H1 (cell line): ENCODE measurements around the gene FGF1. TPM values are rescaled to one million over a fixed set of nuclear protein-coding genes. Genes with fewer than 3 reads are reported as not detected.

Experiments
- CTCF ChIA-PET: fragments of 300-600 bp; sonication (Branson Sonifier 250); formaldehyde crosslinking; loops from one replicate; lab custom pipeline; 2021; ENCODE audit not compliant: partially characterized antibody; lab: Charles Lee
- POLR2A ChIA-PET: fragments of 300-600 bp; sonication (Branson Sonifier 250); formaldehyde crosslinking; loops from one replicate; lab custom pipeline; 2021; ENCODE audit warnings: inconsistent platforms; ENCODE audit not compliant: partially characterized antibody; lab: Charles Lee
- DNase-seq, 2 experiments: peaks; one replicate each; pipeline versions ENCODE4 v3.0.0 to v3.0.0-alpha.2; 2010 to 2022; ENCODE audit warnings: low spot score in 2 of 2, low read depth in 1 of 2, mixed read lengths in 1 of 2
- FAIRE-seq: peaks from 2 replicates; lab custom pipeline; 2011; peaks lifted over from hg19 to GRCh38; lab: Jason Lieb, UNC
- H2AFZ ChIP-seq: 2 replicates; pipeline ENCODE4 v1.8.1; 2012; ENCODE audit warnings: low read length, inconsistent platforms
- H2AK5ac ChIP-seq: 2 replicates; pipeline ENCODE4 v1.6.1; 2013; ENCODE audit warnings: low read depth, low read length
- H2BK120ac ChIP-seq: replicated peaks from 2 replicates; pipeline ENCODE3; 2013; ENCODE audit warnings: low read depth, low read length, inconsistent platforms
- H2BK12ac ChIP-seq: 2 replicates; pipeline ENCODE4 v1.6.1; 2013; ENCODE audit warnings: low read depth, low read length
- H2BK15ac ChIP-seq: 2 replicates; pipeline ENCODE4 v1.6.1; 2013; ENCODE audit warnings: low read length
- H2BK20ac ChIP-seq: 2 replicates; pipeline ENCODE4 v1.6.1; 2013; ENCODE audit warnings: low read length
- H2BK5ac ChIP-seq: 2 replicates; pipeline ENCODE4 v1.6.1; 2013; ENCODE audit warnings: low read depth, low read length
- H3K14ac ChIP-seq: 2 replicates; pipeline ENCODE4 v1.6.1; 2013; ENCODE audit warnings: inconsistent platforms; ENCODE audit not compliant: insufficient read length
- H3K18ac ChIP-seq: 2 replicates; pipeline ENCODE4 v1.6.1; 2013; ENCODE audit warnings: low read length; ENCODE audit errors: extremely low read depth
- H3K23ac ChIP-seq: 2 replicates; pipeline ENCODE4 v1.6.1; 2013; ENCODE audit warnings: inconsistent platforms; ENCODE audit not compliant: insufficient read length
- H3K23me2 ChIP-seq: 2 replicates; pipeline ENCODE4 v1.6.1; 2013; ENCODE audit warnings: low read depth, low read length
- H3K27ac ChIP-seq: 2 replicates; pipeline ENCODE4 v1.6.1; 2011; ENCODE audit warnings: low read depth, low read length, inconsistent platforms
- H3K27me3 ChIP-seq, 4 experiments: replicated peaks in 1 of 4; 1 replicate in 1 of 4; 2 replicates in 3 of 4; pipeline versions ENCODE4 v1.6.1 to v1.8.1; 2011 to 2013; ENCODE audit warnings: low read length in 3 of 4, mild to moderate bottlenecking in 3 of 4, inconsistent platforms in 2 of 4, mixed read lengths in 2 of 4, moderate library complexity in 1 of 4; ENCODE audit not compliant: control insufficient read depth in 3 of 4, insufficient read depth in 3 of 4; ENCODE audit errors: extremely low read depth in 1 of 4
- H3K36me3 ChIP-seq, 4 experiments: 2 replicates each; pipeline versions ENCODE4 v1.6.1 to v1.8.1; 2011 to 2013; ENCODE audit warnings: mild to moderate bottlenecking in 4 of 4, low read length in 3 of 4, moderate library complexity in 2 of 4, control low read depth in 1 of 4, inconsistent platforms in 1 of 4; ENCODE audit not compliant: insufficient read depth in 4 of 4, control insufficient read depth in 2 of 4
- H3K4ac ChIP-seq: replicated peaks from 2 replicates; pipeline ENCODE3; 2013; ENCODE audit warnings: low read length, low read depth, mixed read lengths, inconsistent platforms; ENCODE audit not compliant: insufficient read length
- H3K4me1 ChIP-seq, 4 experiments: replicated peaks in 1 of 4; 1 replicate in 1 of 4; 2 replicates in 3 of 4; pipeline versions ENCODE4 v1.6.1 to v1.8.1; 2011 to 2013; ENCODE audit warnings: low read length in 3 of 4, inconsistent platforms in 2 of 4, mixed read lengths in 1 of 4; ENCODE audit not compliant: insufficient read depth in 4 of 4, control insufficient read depth in 3 of 4
- H3K4me2 ChIP-seq, 2 experiments: 2 replicates each; pipeline versions ENCODE4 v1.6.1 to v1.8.1; 2011 to 2013; ENCODE audit warnings: low read depth in 2 of 2, low read length in 2 of 2, control low read depth in 1 of 2, inconsistent platforms in 1 of 2, mild to moderate bottlenecking in 1 of 2; ENCODE audit not compliant: insufficient read depth in 1 of 2
- H3K4me3 ChIP-seq, 4 experiments: fragments of 200-600, 300-600 bp in 1 of 4; sonication (generic), shearing (Covaris generic), sonication (Bioruptor Twin) in 1 of 4; 2 replicates each; pipeline versions ENCODE4 v1.5.1 to v1.8.1; 2011 to 2016; ENCODE audit warnings: low read length in 4 of 4, low read depth in 3 of 4, control low read depth in 2 of 4, inconsistent platforms in 2 of 4, mild to moderate bottlenecking in 2 of 4, mixed read lengths in 1 of 4, moderate library complexity in 1 of 4; ENCODE audit not compliant: insufficient read depth in 2 of 4; ENCODE audit errors: extremely low read depth in 1 of 4
- H3K56ac ChIP-seq: replicated peaks from 2 replicates; pipeline ENCODE3; 2013; ENCODE audit warnings: low read depth, mild to moderate bottlenecking, mixed read lengths, low read length, inconsistent platforms; ENCODE audit not compliant: insufficient read length
- H3K79me1 ChIP-seq: 2 replicates; pipeline ENCODE4 v1.6.1; 2013; ENCODE audit warnings: low read depth, low read length, control low read depth
- H3K79me2 ChIP-seq, 2 experiments: 2 replicates each; pipeline versions ENCODE4 v1.6.1 to v1.8.1; 2012 to 2013; ENCODE audit warnings: low read length in 2 of 2, mild to moderate bottlenecking in 2 of 2, inconsistent platforms in 1 of 2; ENCODE audit not compliant: insufficient read depth in 2 of 2, control insufficient read depth in 1 of 2
- H3K9ac ChIP-seq, 4 experiments: replicated peaks in 1 of 4; 1 replicate in 1 of 4; 2 replicates in 3 of 4; pipeline versions ENCODE4 v1.6.1 to v1.8.1; 2011 to 2013; ENCODE audit warnings: low read depth in 3 of 4, low read length in 3 of 4, control low read depth in 2 of 4, mild to moderate bottlenecking in 2 of 4, moderate library complexity in 2 of 4, inconsistent platforms in 1 of 4; ENCODE audit errors: extremely low read depth in 1 of 4
- H3K9me3 ChIP-seq, 2 experiments: 2 replicates each; pipeline versions ENCODE4 v1.6.1 to v1.8.1; 2012 to 2013; ENCODE audit warnings: mild to moderate bottlenecking in 2 of 2, moderate library complexity in 2 of 2, control low read depth in 1 of 2, inconsistent platforms in 1 of 2, low read depth in 1 of 2, low read length in 1 of 2, mixed read lengths in 1 of 2; ENCODE audit not compliant: insufficient read depth in 2 of 2
- H4K20me1 ChIP-seq, 2 experiments: replicated peaks in 1 of 2; 2 replicates each; pipeline versions ENCODE3 to v1.8.1; 2011 to 2013; ENCODE audit warnings: inconsistent platforms in 2 of 2, low read length in 2 of 2, mild to moderate bottlenecking in 1 of 2; ENCODE audit not compliant: insufficient read depth in 2 of 2, control insufficient read depth in 1 of 2
- H4K5ac ChIP-seq: 2 replicates; pipeline ENCODE4 v1.6.1; 2013; ENCODE audit warnings: low read length, low read depth, mixed read lengths, inconsistent platforms; ENCODE audit not compliant: insufficient read length
- H4K8ac ChIP-seq: 2 replicates; pipeline ENCODE4 v1.8.0; 2013; ENCODE audit warnings: mild to moderate bottlenecking, moderate library complexity, low read length, inconsistent platforms; ENCODE audit not compliant: insufficient read depth; ENCODE audit errors: extremely low read depth
- H4K91ac ChIP-seq: replicated peaks from 2 replicates; pipeline ENCODE3; 2013; ENCODE audit warnings: low read length, mixed read lengths, inconsistent platforms; ENCODE audit not compliant: insufficient read length
- ASH2L ChIP-seq: fragments of 200-600, 300-600 bp; sonication (generic); IDR thresholded peaks from one replicate; pipeline ENCODE4 v1.7.1; 2017; ENCODE audit warnings: low read length
- CBX5 ChIP-seq: fragments of 300-800, 300-1000 bp; sonication (generic); IDR thresholded peaks from 2 replicates; pipeline ENCODE4 v1.7.1; 2016; ENCODE audit warnings: antibody characterized with exemption, low read length, low read depth
- CBX8 ChIP-seq: fragments of 300-800, 300-1000 bp; sonication (generic); IDR thresholded peaks from 2 replicates; pipeline ENCODE4 v1.7.1; 2016; ENCODE audit warnings: low read depth, low read length, borderline replicate concordance
- CHD2 ChIP-seq: IDR thresholded peaks from 2 replicates; pipeline ENCODE4 v1.6.1; 2012; ENCODE audit warnings: low read length, improper control_type of control experiment
- CTBP2 ChIP-seq: IDR thresholded peaks from 2 replicates; pipeline ENCODE4 v1.7.0; 2011; ENCODE audit warnings: borderline replicate concordance, mild to moderate bottlenecking, moderate library complexity, mixed read lengths, low read length; ENCODE audit not compliant: insufficient read depth, insufficient read length
- KDM4A ChIP-seq: IDR thresholded peaks from one replicate; pipeline ENCODE4 v1.7.1; 2012; ENCODE audit warnings: low read depth, mild to moderate bottlenecking, moderate library complexity, low read length, inconsistent platforms; ENCODE audit not compliant: severe bottlenecking
- MAX ChIP-seq: IDR thresholded peaks from 2 replicates; pipeline ENCODE4 v1.6.1; 2012; ENCODE audit warnings: inconsistent platforms
- SIRT6 ChIP-seq: IDR thresholded peaks from one replicate; pipeline ENCODE4 v1.7.1; 2012; ENCODE audit warnings: low read length, inconsistent platforms
- SP4 ChIP-seq: IDR thresholded peaks from 2 replicates; pipeline ENCODE4 v1.6.1; 2012; ENCODE audit warnings: low read length, inconsistent platforms
- TAF1 ChIP-seq: IDR thresholded peaks from 2 replicates; pipeline ENCODE4 v1.6.1; 2011; ENCODE audit warnings: mild to moderate bottlenecking, low read depth, low read length
- WGBS, 2 experiments: shearing (Covaris generic) in 1 of 2; methylation state at CpG; one replicate each; pipeline versions ENCODE4 v1.1.6 to v1.1.7; 2013 to 2015; ENCODE audit warnings: low lambda C conversion rate in 2 of 2, mixed read lengths in 2 of 2, inconsistent platforms in 1 of 2, low coverage in 1 of 2, missing lambda C conversion rate in 1 of 2; ENCODE audit not compliant: insufficient replicate concordance in 2 of 2, insufficient coverage in 1 of 2, insufficient read length in 1 of 2; ENCODE audit errors: extremely low coverage in 1 of 2, missing lambda C conversion rate in 1 of 2; 5-methylcytosine and 5-hydroxymethylcytosine counted together
- polyA plus RNA-seq, 7 experiments: library from polyadenylated mRNA; depleted of rRNA in 3 of 7; stranded (reverse) in 5 of 7; unstranded in 2 of 7; fragments of >200 nt in 5 of 7; fragments of 200-250 nt in 2 of 7; gene quantifications; 1 replicate in 5 of 7; 2 replicates in 1 of 7; 4 replicates in 1 of 7; pipeline versions ENCODE4 v1.2.1 to v1.2.3, GENCODE V29; 2011 to 2013; ENCODE audit warnings: missing spikeins in 2 of 7, mixed read lengths in 2 of 7
- total RNA-seq: library from RNA; stranded (reverse); fragmentation: NEBNext Ultra II Directional; extraction: Animal tissue kit (Norgen Biotek cat#: 25700); gene quantifications from 2 replicates; pipeline ENCODE4 v1.2.1, GENCODE V29; 2021

The FGF1 gene
- total and polyA plus RNA-seq, 2 of the 8 experiments (the other 6 are each of a cell fraction or from before 2014, with no cell fraction given): 0.30 to 0.50 TPM

DNA sequence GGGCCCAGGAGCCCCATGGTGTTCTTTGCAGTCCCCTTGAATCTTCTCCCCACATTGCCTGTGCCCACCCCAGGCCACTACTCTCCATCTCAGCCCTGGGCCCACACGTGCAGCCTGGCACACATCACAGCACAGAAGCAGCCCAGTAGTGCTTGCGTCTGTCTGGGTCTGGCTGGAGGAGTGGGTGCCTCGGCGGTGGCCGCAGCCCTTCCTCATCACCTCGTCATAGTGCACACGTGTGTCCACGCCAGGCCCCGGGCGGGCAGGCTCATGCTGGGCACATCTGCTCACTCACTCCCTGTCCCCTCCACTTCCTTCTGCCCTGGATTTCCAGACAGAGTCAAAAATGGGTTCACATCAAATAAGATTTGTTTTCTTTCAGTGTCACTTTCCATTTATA, 33.3 kb downstream of the FGF1 start:
- H3K4ac ChIP-seq: no peak overlapping the region
- FAIRE-seq (no peak), DNase-seq (no peak)
- ChIA-PET CTCF (interaction anchor here (1.1 to 17.4 kb wide), 12 partner anchors 9 to 236 kb away, joined by 3 to 605 read pairs (median 12); partner anchors contain the start of gene FGF1), POLR2A (no interaction called here)
- no peak overlapping the region for H3K27ac ChIP-seq
- no peak overlapping the region for H4K5ac ChIP-seq
- H3K4me3 ChIP-seq: no peak overlapping the region
- H3K4me1 ChIP-seq: no peaks in the 10 kb centered on the region
- peak overlapping the region; percentile 54 for H4K91ac ChIP-seq
- 0 out of 2 replicates have a peak overlapping the region, but pooled peaks have one; percentile 71 for H2AK5ac ChIP-seq
- no peak overlapping the region for H2BK12ac ChIP-seq
- no peaks in the 10 kb centered on the region for H3K27me3 ChIP-seq
- H3K14ac ChIP-seq: no peak overlapping the region
- H3K9me3 ChIP-seq: no peaks in the 10 kb centered on the region
- H2AFZ ChIP-seq: no peak overlapping the region
- no peak overlapping the region for H3K9ac ChIP-seq
- no peak overlapping the region for H2BK120ac ChIP-seq
- no peaks in the 10 kb centered on the region for H3K79me1 ChIP-seq
- no peak overlapping the region for H3K18ac ChIP-seq
- no peaks in the 10 kb centered on the region for H3K36me3 ChIP-seq
- no peaks in the 10 kb centered on the region for H4K20me1 ChIP-seq
- H3K79me2 ChIP-seq: no peaks in the 10 kb centered on the region
- WGBS, 2 experiments: 86% methylated on average over 10 of the region's 10 CpGs; no CpG with 5 or more reads in 1 of the 2 experiments
- H3K4me2 ChIP-seq: no peak overlapping the region
- peak overlapping the region; percentile 57; the same call in 1 of the 2 replicates for H2BK5ac ChIP-seq
- no peak overlapping the region for H2BK15ac ChIP-seq
- no peak overlapping the region for H4K8ac ChIP-seq
- H3K56ac ChIP-seq: no peak overlapping the region
- no peaks in the 10 kb centered on the region for H3K23me2 ChIP-seq
- H2BK20ac ChIP-seq: no peak overlapping the region
- no peak overlapping the region for H3K23ac ChIP-seq
- no peak for TF ChIP-seq KDM4A
- no peak for TF ChIP-seq SP4
- no peak for TF ChIP-seq CTBP2
- TF ChIP-seq MAX: no peak
- TF ChIP-seq CBX5: no peak
- TF ChIP-seq CHD2: no peak
- no peak for TF ChIP-seq SIRT6
- TF ChIP-seq ASH2L: no peak
- no peak for TF ChIP-seq CBX8
- no peak for TF ChIP-seq TAF1
